ENCODE data around the gene MYH10. TPM values are rescaled to one million over a fixed set of nuclear protein-coding genes. Genes with fewer than 3 reads are reported as not detected.

Gene MYH10
- total and polyA plus RNA-seq, 9 of the 15 experiments (the other 6 are each of a cell fraction or from before 2014, with no cell fraction given): 16.3 to 95.3 (median 39.7) TPM

DNA sequence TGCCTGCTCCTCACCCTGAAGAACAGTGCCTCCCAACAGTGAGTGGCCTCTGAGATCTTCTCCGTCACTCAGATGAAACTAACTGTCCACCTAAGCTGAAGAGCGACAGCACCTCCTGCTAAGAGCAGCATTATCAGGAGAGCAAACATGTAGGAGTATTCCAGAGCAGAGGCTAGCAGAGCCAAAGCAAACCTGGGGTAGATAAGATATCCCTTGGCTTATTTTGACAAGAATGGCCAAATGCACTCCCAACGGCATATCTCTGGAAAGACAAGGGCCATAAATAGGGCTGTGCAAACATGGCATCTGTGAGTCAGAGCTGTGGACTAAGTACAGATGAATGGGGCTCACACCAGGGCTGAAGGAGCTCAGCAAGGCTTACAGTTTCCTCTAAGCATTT is 98.5 kb downstream of the MYH10 start (continued):
- TF ChIP-seq, protein P1, sequence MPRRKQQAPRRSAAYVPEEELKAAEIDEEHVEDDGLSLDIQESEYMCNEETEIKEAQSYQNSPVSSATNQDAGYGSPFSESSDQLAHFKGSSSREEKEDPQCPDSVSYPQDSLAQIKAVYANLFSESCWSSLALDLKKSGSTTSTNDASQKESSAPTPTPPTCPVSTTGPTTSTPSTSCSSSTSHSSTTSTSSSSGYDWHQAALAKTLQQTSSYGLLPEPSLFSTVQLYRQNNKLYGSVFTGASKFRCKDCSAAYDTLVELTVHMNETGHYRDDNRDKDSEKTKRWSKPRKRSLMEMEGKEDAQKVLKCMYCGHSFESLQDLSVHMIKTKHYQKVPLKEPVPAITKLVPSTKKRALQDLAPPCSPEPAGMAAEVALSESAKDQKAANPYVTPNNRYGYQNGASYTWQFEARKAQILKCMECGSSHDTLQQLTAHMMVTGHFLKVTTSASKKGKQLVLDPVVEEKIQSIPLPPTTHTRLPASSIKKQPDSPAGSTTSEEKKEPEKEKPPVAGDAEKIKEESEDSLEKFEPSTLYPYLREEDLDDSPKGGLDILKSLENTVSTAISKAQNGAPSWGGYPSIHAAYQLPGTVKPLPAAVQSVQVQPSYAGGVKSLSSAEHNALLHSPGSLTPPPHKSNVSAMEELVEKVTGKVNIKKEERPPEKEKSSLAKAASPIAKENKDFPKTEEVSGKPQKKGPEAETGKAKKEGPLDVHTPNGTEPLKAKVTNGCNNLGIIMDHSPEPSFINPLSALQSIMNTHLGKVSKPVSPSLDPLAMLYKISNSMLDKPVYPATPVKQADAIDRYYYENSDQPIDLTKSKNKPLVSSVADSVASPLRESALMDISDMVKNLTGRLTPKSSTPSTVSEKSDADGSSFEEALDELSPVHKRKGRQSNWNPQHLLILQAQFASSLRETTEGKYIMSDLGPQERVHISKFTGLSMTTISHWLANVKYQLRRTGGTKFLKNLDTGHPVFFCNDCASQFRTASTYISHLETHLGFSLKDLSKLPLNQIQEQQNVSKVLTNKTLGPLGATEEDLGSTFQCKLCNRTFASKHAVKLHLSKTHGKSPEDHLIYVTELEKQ (CRISPR knock-in tag; IDR thresholded peaks at IDR 0.05): no peak
- TF ChIP-seq, protein P2, sequence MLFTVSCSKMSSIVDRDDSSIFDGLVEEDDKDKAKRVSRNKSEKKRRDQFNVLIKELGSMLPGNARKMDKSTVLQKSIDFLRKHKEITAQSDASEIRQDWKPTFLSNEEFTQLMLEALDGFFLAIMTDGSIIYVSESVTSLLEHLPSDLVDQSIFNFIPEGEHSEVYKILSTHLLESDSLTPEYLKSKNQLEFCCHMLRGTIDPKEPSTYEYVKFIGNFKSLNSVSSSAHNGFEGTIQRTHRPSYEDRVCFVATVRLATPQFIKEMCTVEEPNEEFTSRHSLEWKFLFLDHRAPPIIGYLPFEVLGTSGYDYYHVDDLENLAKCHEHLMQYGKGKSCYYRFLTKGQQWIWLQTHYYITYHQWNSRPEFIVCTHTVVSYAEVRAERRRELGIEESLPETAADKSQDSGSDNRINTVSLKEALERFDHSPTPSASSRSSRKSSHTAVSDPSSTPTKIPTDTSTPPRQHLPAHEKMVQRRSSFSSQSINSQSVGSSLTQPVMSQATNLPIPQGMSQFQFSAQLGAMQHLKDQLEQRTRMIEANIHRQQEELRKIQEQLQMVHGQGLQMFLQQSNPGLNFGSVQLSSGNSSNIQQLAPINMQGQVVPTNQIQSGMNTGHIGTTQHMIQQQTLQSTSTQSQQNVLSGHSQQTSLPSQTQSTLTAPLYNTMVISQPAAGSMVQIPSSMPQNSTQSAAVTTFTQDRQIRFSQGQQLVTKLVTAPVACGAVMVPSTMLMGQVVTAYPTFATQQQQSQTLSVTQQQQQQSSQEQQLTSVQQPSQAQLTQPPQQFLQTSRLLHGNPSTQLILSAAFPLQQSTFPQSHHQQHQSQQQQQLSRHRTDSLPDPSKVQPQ (CRISPR knock-in tag; IDR thresholded peaks at IDR 0.05; ENCODE audit: borderline replicate concordance): no peak
- TF ChIP-seq PHF20 (IDR thresholded peaks at IDR 0.05; ENCODE audit: partially characterized antibody) (no peak), EHMT2 (IDR thresholded peaks at IDR 0.05) (peak; percentile 89), FOXK2 (conservative IDR thresholded peaks at IDR 0.05 in 1 of 2, IDR thresholded peaks at IDR 0.05 in 1 of 2; ENCODE audit: low read depth in 2 of 2) (peak in 1 of 2 experiments; percentile 66; a peak in 2 of 4 replicates), ZNF589 (CRISPR knock-in tag; IDR thresholded peaks at IDR 0.05; ENCODE audit: low read depth) (peak; percentile 71; the same call in 1 of the 2 replicates), ADNP (tag; IDR thresholded peaks at IDR 0.05) (no peak), NFIX (CRISPR knock-in tag; IDR thresholded peaks at IDR 0.05; ENCODE audit: low read depth) (no peak), PHF21A (IDR thresholded peaks at IDR 0.05; ENCODE audit: borderline replicate concordance, low read depth) (peak; percentile 60; the same call in 1 of the 2 replicates), KLF10 (CRISPR knock-in tag; IDR thresholded peaks at IDR 0.05) (no peak), NCOA1 (IDR thresholded peaks at IDR 0.05; ENCODE audit: low read depth) (peak; percentile 78; the same call in 1 of the 2 replicates)
- TF ChIP-seq, protein P3, sequence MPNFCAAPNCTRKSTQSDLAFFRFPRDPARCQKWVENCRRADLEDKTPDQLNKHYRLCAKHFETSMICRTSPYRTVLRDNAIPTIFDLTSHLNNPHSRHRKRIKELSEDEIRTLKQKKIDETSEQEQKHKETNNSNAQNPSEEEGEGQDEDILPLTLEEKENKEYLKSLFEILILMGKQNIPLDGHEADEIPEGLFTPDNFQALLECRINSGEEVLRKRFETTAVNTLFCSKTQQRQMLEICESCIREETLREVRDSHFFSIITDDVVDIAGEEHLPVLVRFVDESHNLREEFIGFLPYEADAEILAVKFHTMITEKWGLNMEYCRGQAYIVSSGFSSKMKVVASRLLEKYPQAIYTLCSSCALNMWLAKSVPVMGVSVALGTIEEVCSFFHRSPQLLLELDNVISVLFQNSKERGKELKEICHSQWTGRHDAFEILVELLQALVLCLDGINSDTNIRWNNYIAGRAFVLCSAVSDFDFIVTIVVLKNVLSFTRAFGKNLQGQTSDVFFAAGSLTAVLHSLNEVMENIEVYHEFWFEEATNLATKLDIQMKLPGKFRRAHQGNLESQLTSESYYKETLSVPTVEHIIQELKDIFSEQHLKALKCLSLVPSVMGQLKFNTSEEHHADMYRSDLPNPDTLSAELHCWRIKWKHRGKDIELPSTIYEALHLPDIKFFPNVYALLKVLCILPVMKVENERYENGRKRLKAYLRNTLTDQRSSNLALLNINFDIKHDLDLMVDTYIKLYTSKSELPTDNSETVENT (CRISPR knock-in tag; IDR thresholded peaks at IDR 0.05): no peak
- TF ChIP-seq, protein P4, sequence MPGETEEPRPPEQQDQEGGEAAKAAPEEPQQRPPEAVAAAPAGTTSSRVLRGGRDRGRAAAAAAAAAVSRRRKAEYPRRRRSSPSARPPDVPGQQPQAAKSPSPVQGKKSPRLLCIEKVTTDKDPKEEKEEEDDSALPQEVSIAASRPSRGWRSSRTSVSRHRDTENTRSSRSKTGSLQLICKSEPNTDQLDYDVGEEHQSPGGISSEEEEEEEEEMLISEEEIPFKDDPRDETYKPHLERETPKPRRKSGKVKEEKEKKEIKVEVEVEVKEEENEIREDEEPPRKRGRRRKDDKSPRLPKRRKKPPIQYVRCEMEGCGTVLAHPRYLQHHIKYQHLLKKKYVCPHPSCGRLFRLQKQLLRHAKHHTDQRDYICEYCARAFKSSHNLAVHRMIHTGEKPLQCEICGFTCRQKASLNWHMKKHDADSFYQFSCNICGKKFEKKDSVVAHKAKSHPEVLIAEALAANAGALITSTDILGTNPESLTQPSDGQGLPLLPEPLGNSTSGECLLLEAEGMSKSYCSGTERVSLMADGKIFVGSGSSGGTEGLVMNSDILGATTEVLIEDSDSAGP (CRISPR knock-in tag; IDR thresholded peaks at IDR 0.05): no peak
- TF ChIP-seq, protein P5, sequence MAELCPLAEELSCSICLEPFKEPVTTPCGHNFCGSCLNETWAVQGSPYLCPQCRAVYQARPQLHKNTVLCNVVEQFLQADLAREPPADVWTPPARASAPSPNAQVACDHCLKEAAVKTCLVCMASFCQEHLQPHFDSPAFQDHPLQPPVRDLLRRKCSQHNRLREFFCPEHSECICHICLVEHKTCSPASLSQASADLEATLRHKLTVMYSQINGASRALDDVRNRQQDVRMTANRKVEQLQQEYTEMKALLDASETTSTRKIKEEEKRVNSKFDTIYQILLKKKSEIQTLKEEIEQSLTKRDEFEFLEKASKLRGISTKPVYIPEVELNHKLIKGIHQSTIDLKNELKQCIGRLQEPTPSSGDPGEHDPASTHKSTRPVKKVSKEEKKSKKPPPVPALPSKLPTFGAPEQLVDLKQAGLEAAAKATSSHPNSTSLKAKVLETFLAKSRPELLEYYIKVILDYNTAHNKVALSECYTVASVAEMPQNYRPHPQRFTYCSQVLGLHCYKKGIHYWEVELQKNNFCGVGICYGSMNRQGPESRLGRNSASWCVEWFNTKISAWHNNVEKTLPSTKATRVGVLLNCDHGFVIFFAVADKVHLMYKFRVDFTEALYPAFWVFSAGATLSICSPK (IDR thresholded peaks at IDR 0.05; ENCODE audit: borderline replicate concordance): no peak

All from K562 (cell line).